Caco-2 (cell line): ENCODE measurements around the gene SANBR. TPM values are rescaled to one million over a fixed set of nuclear protein-coding genes. Genes with fewer than 3 reads are reported as not detected.
A peak's percentile ranks its signal among the peaks of the same experiment; 100 is the strongest.

Experiments
- BruUV-seq: library from RNA; stranded (reverse); fragments of 400-500 nt; replicated peaks from 2 replicates; lab custom pipeline; 2021; lab: Mats Ljungman, UMichigan
- CTCF ChIA-PET: fragments of 300-600 bp; sonication (Branson Sonifier 250); formaldehyde crosslinking; loops from one replicate; lab custom pipeline; 2022; ENCODE audit warnings: antibody characterized with exemption; lab: Charles Lee
- POLR2A ChIA-PET: fragments of 300-600 bp; sonication (Branson Sonifier 250); formaldehyde crosslinking; loops from one replicate; lab custom pipeline; 2022; ENCODE audit warnings: antibody characterized with exemption; lab: Charles Lee
- DNase-seq, 2 experiments: peaks; one replicate each; pipeline versions ENCODE4 v3.0.0 to v3.0.0-alpha.2; 2020 to 2022
- H3K27me3 ChIP-seq: replicated peaks from 2 replicates; pipeline ENCODE4 v1.6.0; 2011; ENCODE audit warnings: low read length; ENCODE audit not compliant: control insufficient read depth, insufficient read depth
- H3K36me3 ChIP-seq: 2 replicates; pipeline ENCODE4 v1.5.1; 2011; ENCODE audit warnings: low read length; ENCODE audit not compliant: control insufficient read depth, insufficient read depth
- H3K4me1 ChIP-seq: fragments of 250-450 bp; sonication (Bioruptor Pico); 2 replicates; pipeline ENCODE4 v1.5.1; 2020; ENCODE audit warnings: mild to moderate bottlenecking
- H3K4me3 ChIP-seq: 2 replicates; pipeline ENCODE4 v1.5.1; 2011; ENCODE audit warnings: low read depth, mild to moderate bottlenecking, control low read depth, low read length
- H3K9me3 ChIP-seq: fragments of 250-450 bp; sonication (Bioruptor Pico); 2 replicates; pipeline ENCODE4 v1.5.1; 2020; ENCODE audit warnings: mild to moderate bottlenecking, moderate library complexity
- H3K27ac Mint-ChIP-seq: one replicate; pipeline ENCODE4 v1.8.0; 2022; ENCODE audit warnings: mixed read lengths; ENCODE audit not compliant: unreplicated experiment
- H3K27me3 Mint-ChIP-seq: one replicate; pipeline ENCODE4 v1.8.0; 2022; ENCODE audit warnings: mixed read lengths; ENCODE audit not compliant: insufficient read depth, unreplicated experiment
- H3K36me3 Mint-ChIP-seq: one replicate; pipeline ENCODE4 v1.8.0; 2022; ENCODE audit warnings: mild to moderate bottlenecking, mixed read lengths; ENCODE audit not compliant: insufficient read depth, unreplicated experiment
- H3K4me1 Mint-ChIP-seq: one replicate; pipeline ENCODE4 v1.8.0; 2022; ENCODE audit warnings: low read depth, mixed read lengths; ENCODE audit not compliant: unreplicated experiment
- H3K4me3 Mint-ChIP-seq: one replicate; pipeline ENCODE4 v1.8.0; 2022; ENCODE audit warnings: mild to moderate bottlenecking, moderate library complexity, mixed read lengths; ENCODE audit not compliant: unreplicated experiment
- H3K9me3 Mint-ChIP-seq: one replicate; pipeline ENCODE4 v1.8.0; 2022; ENCODE audit warnings: mixed read lengths; ENCODE audit not compliant: unreplicated experiment
- intact Hi-C: fragments of 100-400 bp; cut with micrococcal nuclease; formaldehyde crosslinking; loops from one replicate; pipeline ENCODE4 v1.10.0; 2022; ENCODE audit not compliant: unreplicated experiment
- total RNA-seq: library from RNA; stranded (reverse); gene quantifications from 2 replicates; pipeline ENCODE4 v1.2.3, GENCODE V29; 2022
- TF ChIP-seq, protein P1 (sequence below), 2 experiments: fragments of 200-600 bp in 1 of 2; IDR thresholded peaks; 1 replicate in 1 of 2; 2 replicates in 1 of 2; pipeline versions ENCODE4 v1.5.1 to v1.8.0; 2011 to 2022; ENCODE audit warnings: antibody characterized with exemption in 1 of 2, control low read depth in 1 of 2, inconsistent platforms in 1 of 2, low read depth in 1 of 2, low read length in 1 of 2, mild to moderate bottlenecking in 1 of 2, moderate library complexity in 1 of 2; ENCODE audit not compliant: insufficient read depth in 1 of 2, severe bottlenecking in 1 of 2, unreplicated experiment in 1 of 2

Gene SANBR
- total RNA-seq, 1 experiment from 2014 or later: 14.3 TPM

GRCh38 chr2:61042807-61043206 lies 22.9 kb upstream of the SANBR start:
- H3K9me3 ChIP-seq: no peaks in the 10 kb centered on the region
- Mint-ChIP-seq H3K4me3 (no peak overlapping the region), H3K27me3 (no peaks in the 10 kb centered on the region), H3K9me3 (peaks cover 2% of the 10 kb centered on the region), H3K27ac (no peak overlapping the region), H3K4me1 (peaks cover 6% of the 10 kb centered on the region), H3K36me3 (peaks cover 19% of the 10 kb centered on the region)
- no peak for DNase-seq
- H3K4me1 ChIP-seq: no peaks in the 10 kb centered on the region
- no peaks in the 10 kb centered on the region for H3K27me3 ChIP-seq
- no peaks in the 10 kb centered on the region; the same call in 1 of the 2 replicates for H3K36me3 ChIP-seq
- POLR2A ChIA-PET: no interaction called here
- no TSS peak for BruUV-seq
- H3K4me3 ChIP-seq: no peak overlapping the region
- CTCF ChIA-PET: no interaction called here
- intact Hi-C loops: no loop called here
- TF ChIP-seq, protein P1, sequence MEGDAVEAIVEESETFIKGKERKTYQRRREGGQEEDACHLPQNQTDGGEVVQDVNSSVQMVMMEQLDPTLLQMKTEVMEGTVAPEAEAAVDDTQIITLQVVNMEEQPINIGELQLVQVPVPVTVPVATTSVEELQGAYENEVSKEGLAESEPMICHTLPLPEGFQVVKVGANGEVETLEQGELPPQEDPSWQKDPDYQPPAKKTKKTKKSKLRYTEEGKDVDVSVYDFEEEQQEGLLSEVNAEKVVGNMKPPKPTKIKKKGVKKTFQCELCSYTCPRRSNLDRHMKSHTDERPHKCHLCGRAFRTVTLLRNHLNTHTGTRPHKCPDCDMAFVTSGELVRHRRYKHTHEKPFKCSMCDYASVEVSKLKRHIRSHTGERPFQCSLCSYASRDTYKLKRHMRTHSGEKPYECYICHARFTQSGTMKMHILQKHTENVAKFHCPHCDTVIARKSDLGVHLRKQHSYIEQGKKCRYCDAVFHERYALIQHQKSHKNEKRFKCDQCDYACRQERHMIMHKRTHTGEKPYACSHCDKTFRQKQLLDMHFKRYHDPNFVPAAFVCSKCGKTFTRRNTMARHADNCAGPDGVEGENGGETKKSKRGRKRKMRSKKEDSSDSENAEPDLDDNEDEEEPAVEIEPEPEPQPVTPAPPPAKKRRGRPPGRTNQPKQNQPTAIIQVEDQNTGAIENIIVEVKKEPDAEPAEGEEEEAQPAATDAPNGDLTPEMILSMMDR (IDR thresholded peaks at IDR 0.05; ENCODE audit: insufficient read depth in 1 of 2, low read depth in 1 of 2, low read length in 1 of 2, severe bottlenecking in 1 of 2, unreplicated experiment in 1 of 2): no peak

GRCh38 chr2:61044636-61045035 lies 21.0 kb upstream of the SANBR start:
- CTCF ChIA-PET: no interaction called here
- Histone ChIP-seq H3K9me3 (no peaks in the 10 kb centered on the region), H3K27me3 (no peaks in the 10 kb centered on the region), H3K4me3 (no peak overlapping the region), H3K4me1 (no peaks in the 10 kb centered on the region), H3K36me3 (no peaks in the 10 kb centered on the region; the same call in 1 of the 2 replicates)
- H3K27me3 Mint-ChIP-seq: no peaks in the 10 kb centered on the region
- peaks cover 6% of the 10 kb centered on the region for H3K4me1 Mint-ChIP-seq
- POLR2A ChIA-PET: no interaction called here
- no peak for DNase-seq
- H3K36me3 Mint-ChIP-seq: peaks cover 34% of the 10 kb centered on the region
- no peak overlapping the region for H3K27ac Mint-ChIP-seq
- TF ChIP-seq, protein P1 (IDR thresholded peaks at IDR 0.05; ENCODE audit: insufficient read depth in 1 of 2, low read depth in 1 of 2, low read length in 1 of 2, severe bottlenecking in 1 of 2, unreplicated experiment in 1 of 2): no peak
- no peaks in the 10 kb centered on the region for H3K9me3 Mint-ChIP-seq
- BruUV-seq: no TSS peak
- no peak overlapping the region for H3K4me3 Mint-ChIP-seq
- intact Hi-C loops: no loop called here

- TF ChIP-seq, protein P1 (IDR thresholded peaks at IDR 0.05; ENCODE audit: insufficient read depth in 1 of 2, low read depth in 1 of 2, low read length in 1 of 2, severe bottlenecking in 1 of 2, unreplicated experiment in 1 of 2): no peak
- ChIA-PET POLR2A (no interaction called here), CTCF (no interaction called here)
- Histone ChIP-seq H3K4me1 (no peaks in the 10 kb centered on the region), H3K27me3 (no peaks in the 10 kb centered on the region), H3K36me3 (no peaks in the 10 kb centered on the region; the same call in 1 of the 2 replicates), H3K4me3 (no peak overlapping the region), H3K9me3 (no peaks in the 10 kb centered on the region)
- no TSS peak for BruUV-seq
- Mint-ChIP-seq H3K27me3 (no peaks in the 10 kb centered on the region), H3K4me3 (no peak overlapping the region), H3K4me1 (peaks cover 6% of the 10 kb centered on the region), H3K27ac (peak overlapping the region; percentile 41), H3K36me3 (peaks cover 38% of the 10 kb centered on the region), H3K9me3 (no peaks in the 10 kb centered on the region)
- intact Hi-C loops: no loop called here
- DNase-seq: no peak
Measured at GRCh38 chr2:61045226-61045625, 20.4 kb upstream of the SANBR start.
